IPS-18c (cell line): ENCODE measurements around the gene CFAP107.
"Not testable (repeated sequence)": the region's sequence is repeated elsewhere in the genome, so short reads cannot be mapped to it uniquely, and the experiment has no call there.

Experiments
- H3K4me3 ChIP-seq: 2 replicates; pipeline ENCODE4 v1.7.0; 2013; ENCODE audit warnings: low read depth, mild to moderate bottlenecking, low read length, moderate library complexity; ENCODE audit not compliant: insufficient read depth
- H3K9me3 ChIP-seq: one replicate; pipeline ENCODE4 v1.6.1; 2013; ENCODE audit warnings: mild to moderate bottlenecking, low read length, moderate library complexity; ENCODE audit not compliant: control insufficient read depth, insufficient read depth

The CFAP107 gene, protein sequence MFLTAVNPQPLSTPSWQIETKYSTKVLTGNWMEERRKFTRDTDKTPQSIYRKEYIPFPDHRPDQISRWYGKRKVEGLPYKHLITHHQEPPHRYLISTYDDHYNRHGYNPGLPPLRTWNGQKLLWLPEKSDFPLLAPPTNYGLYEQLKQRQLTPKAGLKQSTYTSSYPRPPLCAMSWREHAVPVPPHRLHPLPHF

GRCh38 chr1:12745992-12746323 lies at the start of gene CFAP107:
Gene CFAP107 (plus strand): TSS chr1:12746200. CDS start chr1:12746431, 231 bp downstream.
- H3K4me3 ChIP-seq: no peak within 1 kb of the TSS

DNA sequence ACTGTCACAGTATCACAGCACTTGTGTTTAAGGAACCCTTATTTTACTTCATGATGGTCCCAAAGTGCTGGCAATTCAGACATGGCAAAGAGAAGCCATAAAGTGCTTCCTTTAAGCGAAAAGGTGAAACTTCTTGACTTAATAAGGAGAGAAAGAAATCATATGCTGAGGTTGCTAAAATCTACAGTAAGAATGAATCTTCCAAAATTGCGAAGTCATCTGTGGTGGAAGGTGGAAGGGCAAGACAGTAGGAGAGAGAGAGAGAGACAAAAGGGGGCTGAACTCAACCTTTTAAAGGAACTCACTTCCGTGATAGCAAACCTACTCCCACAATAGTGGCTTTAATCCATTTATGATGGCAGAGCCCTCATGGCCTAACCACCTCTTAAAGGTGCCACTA lies 49.3 kb upstream of the CFAP107 start:
- H3K9me3 ChIP-seq: peaks cover 2% of the 10 kb centered on the region
- H3K4me3 ChIP-seq: no peak overlapping the region

More at GRCh38 chr1:12745992-12746323, at the start of gene CFAP107:
- no peaks in the 10 kb centered on the region for H3K9me3 ChIP-seq

DNA sequence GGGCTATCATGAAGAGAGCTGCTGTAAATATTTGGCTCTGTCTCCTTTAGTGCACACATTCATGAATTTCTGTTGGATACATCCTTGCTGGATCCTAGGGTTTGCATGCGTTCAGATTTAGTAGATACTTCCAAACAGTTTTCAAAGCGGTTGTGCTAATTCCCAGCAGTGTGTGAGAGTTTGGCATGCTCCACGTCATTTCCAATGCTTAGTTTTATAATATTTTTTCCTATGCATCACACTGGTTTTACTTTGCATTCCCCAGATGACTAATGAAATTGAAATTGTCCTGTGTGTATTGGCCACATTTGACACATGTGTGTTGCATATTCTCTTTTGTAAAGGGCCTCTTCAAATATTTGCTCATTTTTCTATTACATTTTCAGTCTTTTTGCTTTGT lies 48.6 kb upstream of the CFAP107 start:
- H3K9me3 ChIP-seq: peaks cover 2% of the 10 kb centered on the region
- H3K4me3 ChIP-seq: no peak overlapping the region

DNA sequence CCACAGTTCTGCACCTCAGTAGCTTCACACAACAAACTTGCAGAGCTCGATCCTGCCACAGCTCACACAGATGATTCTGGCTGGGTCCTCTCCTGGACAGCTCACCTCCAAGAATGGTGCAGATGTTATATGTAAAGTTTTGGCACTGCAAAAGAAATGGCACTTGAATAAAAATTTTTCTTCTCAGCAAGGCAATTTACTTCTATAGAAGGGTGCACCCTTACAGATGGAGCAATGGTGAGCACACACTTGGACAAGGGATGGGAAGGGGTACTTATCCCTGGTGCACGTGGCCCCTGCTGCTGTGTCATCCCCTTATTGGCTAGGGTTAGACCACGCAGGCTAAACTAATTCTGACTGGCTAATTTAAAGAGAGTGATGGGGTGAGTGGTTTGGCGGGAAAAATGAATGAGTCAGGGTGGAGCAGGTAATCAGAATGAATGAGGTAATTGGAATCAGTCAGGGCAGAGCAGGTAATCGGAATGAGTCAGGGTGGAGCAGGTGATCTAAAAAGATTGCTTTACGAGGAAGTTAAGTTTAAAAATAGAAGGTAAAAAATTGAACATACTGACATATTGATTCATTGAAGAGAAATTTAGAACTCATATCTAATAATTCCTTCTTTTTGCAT lies 42.1 kb upstream of the CFAP107 start:
- Histone ChIP-seq H3K9me3 (peaks cover 7% of the 10 kb centered on the region), H3K4me3 (no peak overlapping the region)

DNA sequence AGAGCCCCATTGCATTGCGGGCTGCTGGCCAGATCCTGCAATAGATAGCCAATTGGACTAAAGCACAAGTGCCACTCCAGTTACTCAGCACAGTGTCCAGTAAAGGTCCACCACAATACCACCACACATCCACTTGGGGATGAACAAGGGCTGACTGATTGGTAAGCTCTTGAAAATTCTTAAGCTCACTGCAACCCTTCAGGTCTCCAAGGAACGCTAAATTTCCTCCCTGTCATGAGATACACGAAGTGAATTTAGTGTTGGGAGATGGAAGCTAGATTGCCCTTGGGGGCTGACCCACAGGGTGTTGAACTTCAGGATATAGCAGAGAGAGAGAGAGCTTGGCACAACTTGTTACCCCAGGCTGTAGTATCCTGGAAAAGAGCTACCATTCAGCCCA lies 39.9 kb upstream of the CFAP107 start:
- no peak overlapping the region for H3K4me3 ChIP-seq
- H3K9me3 ChIP-seq: peaks cover 6% of the 10 kb centered on the region

DNA sequence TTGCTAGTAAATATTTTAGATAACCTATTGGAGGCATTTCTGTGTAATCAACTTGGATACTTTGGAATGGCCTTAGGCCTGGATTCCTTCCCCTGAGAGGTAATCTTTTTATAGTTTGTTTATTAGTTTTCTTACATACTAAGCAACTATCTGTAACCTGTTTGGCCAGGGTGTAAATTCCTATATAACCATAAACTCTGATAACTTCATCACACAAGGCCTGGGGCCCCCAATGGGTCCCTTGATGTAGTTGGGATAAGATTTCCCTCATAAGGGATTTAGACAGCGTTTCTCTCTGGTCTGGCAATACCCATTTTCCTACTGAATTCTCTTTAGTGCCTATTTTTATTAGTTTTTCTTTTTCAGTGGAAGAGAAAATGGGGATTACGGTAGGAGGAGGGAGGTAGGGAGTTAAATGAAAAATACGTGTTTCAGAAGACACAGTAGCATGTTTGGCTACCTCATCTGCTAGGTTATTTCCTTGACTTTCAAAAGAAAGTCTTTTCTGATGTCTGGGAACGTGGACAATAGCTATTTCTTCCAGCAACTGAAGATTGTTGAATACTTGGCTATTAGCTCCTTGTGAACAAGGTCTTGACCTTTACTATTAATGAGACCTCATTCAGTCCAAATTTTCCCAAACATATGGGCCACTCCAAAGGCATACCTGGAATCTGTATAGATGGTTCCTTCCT lies 37.5 kb upstream of the CFAP107 start:
- no peak overlapping the region for H3K4me3 ChIP-seq

DNA sequence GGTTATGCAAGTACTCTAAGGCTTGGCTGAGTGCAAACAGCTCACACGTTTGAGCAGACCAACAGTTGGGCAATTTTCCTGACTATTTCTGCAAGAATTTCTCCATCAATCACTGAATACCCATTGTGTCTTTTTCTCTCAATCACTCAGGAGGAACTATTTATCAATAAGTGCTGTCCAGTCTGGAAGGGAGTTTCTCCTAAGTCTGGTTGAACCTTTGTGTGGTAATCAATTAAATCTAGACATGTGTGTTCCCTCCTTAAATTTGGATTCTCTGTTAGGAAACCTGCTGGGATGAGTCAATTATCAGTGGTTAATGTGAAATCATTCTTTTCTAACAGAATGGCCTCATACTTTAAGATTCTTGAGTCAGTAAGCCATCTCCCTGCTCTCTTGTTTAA lies 36.9 kb upstream of the CFAP107 start:
- H3K4me3 ChIP-seq: no peak overlapping the region
- peaks cover 2% of the 10 kb centered on the region for H3K9me3 ChIP-seq

More for the DNA sequence above, 37.5 kb upstream of the CFAP107 start:
- peaks cover 5% of the 10 kb centered on the region for H3K9me3 ChIP-seq

DNA sequence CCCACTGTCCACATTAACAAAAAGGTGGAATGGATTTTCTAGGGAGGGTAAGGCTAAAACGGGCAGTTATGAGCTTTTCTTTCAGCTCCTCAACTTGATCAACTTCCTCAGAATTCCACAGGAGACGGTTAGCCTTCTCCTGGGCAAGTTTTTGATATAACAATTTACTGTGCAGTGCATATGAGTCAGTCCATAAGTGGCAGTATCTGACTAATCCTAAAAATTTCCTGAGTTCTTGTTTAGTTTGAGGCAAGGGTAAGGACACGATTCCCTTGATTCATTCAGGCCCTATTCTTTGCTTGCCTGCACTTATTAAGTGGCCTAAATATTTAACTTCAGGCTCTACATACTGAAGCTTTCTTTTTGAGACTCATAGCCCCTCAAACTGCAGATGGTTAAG lies 36.3 kb upstream of the CFAP107 start:
- H3K4me3 ChIP-seq: no peak overlapping the region
- peaks cover 2% of the 10 kb centered on the region for H3K9me3 ChIP-seq

GRCh38 chr1:12711536-12711935 lies 34.5 kb upstream of the CFAP107 start:
- H3K9me3 ChIP-seq: peaks cover 2% of the 10 kb centered on the region
- H3K4me3 ChIP-seq: no peak overlapping the region

GRCh38 chr1:12712076-12712475 lies 33.9 kb upstream of the CFAP107 start:
- Histone ChIP-seq H3K4me3 (no peak overlapping the region), H3K9me3 (peaks cover 2% of the 10 kb centered on the region)

GRCh38 chr1:12712929-12713328 lies 33.1 kb upstream of the CFAP107 start:
- H3K4me3 ChIP-seq: no peak overlapping the region
- H3K9me3 ChIP-seq: peaks cover 2% of the 10 kb centered on the region

GRCh38 chr1:12713651-12714050 lies 32.3 kb upstream of the CFAP107 start:
- not testable (repeated sequence) for H3K9me3 ChIP-seq, H3K4me3 ChIP-seq

DNA sequence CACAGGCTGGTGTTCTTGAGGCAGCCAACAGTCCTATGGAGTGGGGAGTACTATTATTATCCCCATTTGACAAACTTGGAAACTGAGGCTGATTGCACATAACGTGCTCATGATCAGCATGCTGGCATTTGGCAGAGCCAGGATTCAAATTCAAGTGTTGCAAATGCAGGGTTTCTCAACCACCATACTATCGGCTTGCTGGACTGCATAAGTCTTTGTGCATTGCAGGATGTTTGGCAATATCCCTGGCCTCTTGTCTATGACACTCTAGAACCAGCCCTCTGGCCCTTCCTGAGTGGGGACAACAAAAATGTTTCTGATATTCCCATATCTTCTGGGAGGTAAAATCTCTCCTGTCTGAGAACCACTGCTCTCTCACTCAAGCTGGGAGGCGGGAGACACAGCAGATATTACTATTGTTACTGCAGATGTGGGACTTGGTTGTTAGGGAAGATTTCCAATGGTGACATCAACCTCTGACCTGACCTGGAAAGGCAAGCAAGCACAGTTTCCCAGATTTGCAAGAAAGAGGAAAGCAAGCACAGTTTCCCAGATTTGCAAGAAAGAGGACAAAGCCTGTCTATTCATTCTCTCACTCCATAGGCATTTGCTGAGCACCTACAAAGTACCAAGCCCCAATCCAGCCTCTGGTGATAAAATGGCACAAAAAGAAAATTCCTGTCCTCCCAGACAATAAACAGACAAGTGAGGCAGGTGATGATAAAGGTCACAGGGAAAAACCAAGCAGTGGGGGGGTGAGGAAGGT lies 31.1 kb upstream of the CFAP107 start:
- Histone ChIP-seq H3K4me3 (no peak overlapping the region), H3K9me3 (peaks cover 2% of the 10 kb centered on the region)

- Histone ChIP-seq H3K9me3 (peaks cover 2% of the 10 kb centered on the region), H3K4me3 (no peak within 1 kb of the TSS)
Measured at GRCh38 chr1:12715896-12716437, 30.0 kb upstream of the CFAP107 start, which contains the start of gene AADACL3. Gene AADACL3 (plus strand): TSS chr1:12716110. CDS start chr1:12716177, 67 bp downstream.

GRCh38 chr1:12717301-12717838 lies 28.6 kb upstream of the CFAP107 start:
- H3K4me3 ChIP-seq: no peak overlapping the region
- H3K9me3 ChIP-seq: no peaks in the 10 kb centered on the region

DNA sequence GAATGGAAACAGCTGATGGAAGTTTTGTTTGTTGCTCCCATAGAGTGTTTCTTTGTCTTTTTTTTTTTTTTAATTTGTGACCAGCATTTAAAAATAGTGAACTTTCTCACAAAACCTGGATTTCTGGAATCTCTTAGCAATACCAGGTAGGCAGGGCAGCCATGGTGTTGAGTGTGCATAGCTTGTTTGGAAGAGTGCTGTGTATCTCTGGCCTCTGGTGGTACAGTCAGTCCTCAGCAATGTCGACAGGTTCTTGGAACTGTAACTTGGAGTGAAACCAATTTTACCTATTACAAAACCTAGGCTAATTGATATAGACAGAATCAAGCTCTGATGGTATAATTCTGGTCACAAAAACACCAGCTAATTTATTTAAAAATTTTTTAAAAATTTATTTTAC lies 23.4 kb upstream of the CFAP107 start:
- H3K4me3 ChIP-seq: no peak overlapping the region

GRCh38 chr1:12728391-12728790 lies 17.6 kb upstream of the CFAP107 start:
- H3K9me3 ChIP-seq: no peaks in the 10 kb centered on the region

More for the DNA sequence above, 23.4 kb upstream of the CFAP107 start:
- H3K9me3 ChIP-seq: no peaks in the 10 kb centered on the region

More at GRCh38 chr1:12728391-12728790, 17.6 kb upstream of the CFAP107 start:
- H3K4me3 ChIP-seq: no peak overlapping the region
